Thoracic aorta (tissue), 2 donors: ENCODE measurements around the gene CDH23. TPM values are rescaled to one million over a fixed set of nuclear protein-coding genes. Genes with fewer than 3 reads are reported as not detected.

Experiments
- ATAC-seq: fragments of 150-250 bp; one replicate; pipeline ENCODE4 v1.8.0; 2017; ENCODE audit warnings: low read depth; ENCODE audit not compliant: insufficient number of reproducible peaks, low FRiP score
- DNase-seq: peaks from one replicate; pipeline ENCODE4 v3.0.0-alpha.2; 2020; ENCODE audit warnings: low spot score
- H3K27ac ChIP-seq, 2 donors: fragments of 200-600 bp; sonication (generic); 1 replicate in 1 of 2; 2 replicates in 1 of 2; pipeline ENCODE4 v1.5.1; 2016; ENCODE audit warnings: mild to moderate bottlenecking in 2 of 2, moderate library complexity in 2 of 2
- H3K27me3 ChIP-seq: fragments of 200-600 bp; sonication (generic); replicated peaks from 2 replicates; pipeline ENCODE4 v1.6.0; 2016; ENCODE audit warnings: mild to moderate bottlenecking; ENCODE audit not compliant: insufficient read depth
- H3K36me3 ChIP-seq: fragments of 200-600 bp; sonication (generic); one replicate; pipeline ENCODE4 v1.5.1; 2016
- H3K4me1 ChIP-seq, 2 donors: fragments of 200-600 bp; sonication (generic); 1 replicate in 1 of 2; 2 replicates in 1 of 2; pipeline versions ENCODE4 v1.5.1 to v1.6.0; 2016; ENCODE audit warnings: low read depth in 2 of 2, mild to moderate bottlenecking in 1 of 2; ENCODE audit not compliant: control insufficient read depth in 1 of 2
- H3K4me3 ChIP-seq: fragments of 200-600 bp; sonication (generic); 2 replicates; pipeline ENCODE4 v1.5.1; 2016; ENCODE audit warnings: mild to moderate bottlenecking
- H3K9me3 ChIP-seq: fragments of 200-600 bp; sonication (generic); 2 replicates; pipeline ENCODE4 v1.5.1; 2016
- total RNA-seq, 2 donors: library from RNA; depleted of rRNA; stranded (reverse); fragments of >200 nt; gene quantifications; one replicate each; pipeline versions ENCODE4 v1.1.0 to v1.2.3, GENCODE V29; 2016
- TF ChIP-seq, protein P1 (sequence below): fragments of 200-600 bp; sonication (generic); IDR thresholded peaks from one replicate; pipeline ENCODE4 v1.5.1; 2019; ENCODE audit warnings: antibody characterized with exemption

Gene CDH23
- total RNA-seq, 2 donors from 2014 or later = 10.6 to 10.8 TPM

DNA sequence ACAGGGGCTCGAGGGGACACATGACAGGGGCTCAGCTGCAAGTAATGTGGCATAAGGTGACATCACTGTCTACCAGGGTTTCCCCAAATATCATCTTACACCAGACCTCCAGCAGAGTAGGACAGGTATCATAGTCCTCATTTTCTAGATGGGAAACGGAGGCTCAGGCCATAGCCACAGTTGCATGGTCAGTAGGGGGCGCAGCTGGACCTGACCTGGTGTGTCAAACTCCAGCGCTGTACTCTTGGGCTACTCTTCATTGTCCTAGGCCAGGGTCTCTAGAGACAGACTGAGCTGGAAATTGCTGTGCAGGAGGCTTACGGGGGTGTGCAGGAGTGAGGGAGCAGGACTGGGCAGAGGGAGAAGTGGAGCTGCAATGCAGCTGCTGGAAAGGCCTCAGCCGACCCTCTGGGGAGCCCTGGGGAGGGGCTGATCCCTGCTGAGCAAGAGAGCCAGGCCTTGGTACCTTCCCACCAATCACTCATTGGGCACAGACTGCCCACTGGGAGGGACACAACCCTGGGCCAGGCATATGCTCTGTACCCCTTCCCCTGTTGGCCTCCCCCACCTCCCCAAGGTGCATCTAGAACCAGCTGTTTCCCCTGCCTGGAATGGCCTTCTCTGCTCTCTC is 89.9 kb downstream of the CDH23 start:
- no peak overlapping the region for H3K27ac ChIP-seq
- no peak overlapping the region for H3K4me3 ChIP-seq
- H3K36me3 ChIP-seq = no peaks in the 10 kb centered on the region
- H3K9me3 ChIP-seq = peaks cover 7% of the 10 kb centered on the region
- no peaks in the 10 kb centered on the region for H3K27me3 ChIP-seq
- DNase-seq (no peak), ATAC-seq (no peak)
- no peaks in the 10 kb centered on the region for H3K4me1 ChIP-seq
- TF ChIP-seq, protein P1, sequence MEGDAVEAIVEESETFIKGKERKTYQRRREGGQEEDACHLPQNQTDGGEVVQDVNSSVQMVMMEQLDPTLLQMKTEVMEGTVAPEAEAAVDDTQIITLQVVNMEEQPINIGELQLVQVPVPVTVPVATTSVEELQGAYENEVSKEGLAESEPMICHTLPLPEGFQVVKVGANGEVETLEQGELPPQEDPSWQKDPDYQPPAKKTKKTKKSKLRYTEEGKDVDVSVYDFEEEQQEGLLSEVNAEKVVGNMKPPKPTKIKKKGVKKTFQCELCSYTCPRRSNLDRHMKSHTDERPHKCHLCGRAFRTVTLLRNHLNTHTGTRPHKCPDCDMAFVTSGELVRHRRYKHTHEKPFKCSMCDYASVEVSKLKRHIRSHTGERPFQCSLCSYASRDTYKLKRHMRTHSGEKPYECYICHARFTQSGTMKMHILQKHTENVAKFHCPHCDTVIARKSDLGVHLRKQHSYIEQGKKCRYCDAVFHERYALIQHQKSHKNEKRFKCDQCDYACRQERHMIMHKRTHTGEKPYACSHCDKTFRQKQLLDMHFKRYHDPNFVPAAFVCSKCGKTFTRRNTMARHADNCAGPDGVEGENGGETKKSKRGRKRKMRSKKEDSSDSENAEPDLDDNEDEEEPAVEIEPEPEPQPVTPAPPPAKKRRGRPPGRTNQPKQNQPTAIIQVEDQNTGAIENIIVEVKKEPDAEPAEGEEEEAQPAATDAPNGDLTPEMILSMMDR = no peak

DNA sequence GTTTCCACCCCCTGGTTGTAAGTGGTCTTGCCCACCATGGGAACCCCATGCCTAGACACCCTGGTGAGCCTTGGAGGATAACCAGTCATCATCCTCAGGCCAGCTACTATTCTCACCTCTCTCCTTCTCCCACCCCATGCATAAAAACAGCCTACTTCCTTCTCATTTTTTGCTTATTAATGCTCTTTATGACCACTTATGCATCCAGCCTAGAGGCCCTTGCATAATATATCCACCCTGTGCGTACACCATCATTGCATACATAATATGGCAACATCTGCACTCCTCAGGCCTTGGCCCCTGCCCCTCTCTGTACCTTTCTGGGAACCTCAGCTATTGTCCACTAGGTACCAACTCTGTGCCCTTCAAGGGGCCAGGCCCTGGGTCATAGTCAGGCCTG is 91.0 kb downstream of the CDH23 start:
- TF ChIP-seq, protein P1 = no peak
- no peak for ATAC-seq
- Histone ChIP-seq H3K36me3 (no peaks in the 10 kb centered on the region), H3K4me3 (no peak overlapping the region), H3K4me1 (no peaks in the 10 kb centered on the region), H3K9me3 (peaks cover 7% of the 10 kb centered on the region), H3K27ac (no peak overlapping the region), H3K27me3 (no peaks in the 10 kb centered on the region)
- DNase-seq = no peak

DNA sequence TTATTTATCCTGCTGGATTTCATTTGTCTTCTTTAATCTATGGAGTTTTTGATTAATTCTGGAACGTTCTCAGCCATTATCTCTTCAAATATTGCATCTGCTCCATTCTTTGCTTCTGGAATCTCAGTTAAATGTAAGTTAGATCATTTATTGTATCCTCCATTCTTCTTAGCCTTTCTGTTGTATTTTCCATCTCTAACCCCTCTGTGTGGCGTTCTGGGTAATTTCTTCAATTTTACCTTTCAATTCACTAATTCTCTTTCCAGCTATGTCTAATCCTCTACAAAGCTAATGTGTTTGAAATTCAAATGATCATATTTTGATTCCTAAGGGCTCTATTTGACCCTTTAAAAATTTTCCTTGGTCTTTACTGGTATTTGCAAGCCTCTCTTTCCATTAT is 92.4 kb downstream of the CDH23 start:
- H3K36me3 ChIP-seq = no peaks in the 10 kb centered on the region
- H3K9me3 ChIP-seq = peaks cover 7% of the 10 kb centered on the region
- ATAC-seq = no peak
- H3K4me1 ChIP-seq = no peaks in the 10 kb centered on the region
- TF ChIP-seq, protein P1 = no peak
- no peaks in the 10 kb centered on the region for H3K27me3 ChIP-seq
- no peak overlapping the region for H3K27ac ChIP-seq
- no peak for DNase-seq
- no peak overlapping the region for H3K4me3 ChIP-seq

DNA sequence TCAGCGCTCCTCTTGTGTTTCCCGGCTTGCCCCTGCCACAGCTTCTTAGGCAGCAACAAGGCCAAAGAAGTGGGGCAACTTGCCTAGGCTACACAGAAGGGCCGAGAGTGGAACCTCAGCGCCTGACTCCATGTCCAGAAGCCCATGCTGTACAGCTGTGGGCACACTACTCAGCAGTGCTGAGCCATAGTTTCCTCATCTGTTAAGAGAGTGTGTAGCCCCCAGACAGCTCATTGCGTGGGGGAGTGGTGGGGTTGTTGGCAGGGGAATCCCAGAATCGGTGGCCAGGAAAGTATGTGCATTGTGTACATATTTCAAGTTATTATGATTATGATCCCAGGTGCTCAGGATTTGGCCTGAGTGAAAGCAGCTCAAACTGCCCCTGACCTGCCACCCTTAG is 96.2 kb downstream of the CDH23 start:
- no peaks in the 10 kb centered on the region for H3K4me1 ChIP-seq
- H3K9me3 ChIP-seq = peaks cover 7% of the 10 kb centered on the region
- H3K27me3 ChIP-seq = no peaks in the 10 kb centered on the region
- DNase-seq (no peak), ATAC-seq (no peak)
- H3K27ac ChIP-seq = no peak overlapping the region
- TF ChIP-seq, protein P1 = no peak
- H3K36me3 ChIP-seq = no peaks in the 10 kb centered on the region
- H3K4me3 ChIP-seq = no peak overlapping the region

DNA sequence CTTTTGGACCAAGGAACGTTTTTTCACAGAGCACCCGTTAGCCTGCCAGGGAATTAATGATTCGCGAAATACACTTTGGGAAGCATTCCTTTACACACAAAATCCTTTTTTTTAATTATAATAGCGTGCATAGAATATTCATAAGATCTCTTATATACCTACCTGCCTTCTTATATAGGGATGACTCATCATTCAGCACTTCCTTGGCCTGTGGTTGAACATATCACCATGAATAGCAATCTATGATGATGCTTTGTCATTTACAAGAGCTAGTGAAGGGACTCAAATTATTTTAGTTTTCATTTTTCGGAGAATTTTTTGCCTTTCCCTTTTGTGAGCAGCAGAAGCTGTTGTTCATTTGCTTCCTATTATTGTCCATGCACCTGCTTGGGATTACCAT is 97.0 kb downstream of the CDH23 start:
- Histone ChIP-seq H3K9me3 (peaks cover 7% of the 10 kb centered on the region), H3K4me1 (no peaks in the 10 kb centered on the region), H3K27ac (no peak overlapping the region), H3K27me3 (no peaks in the 10 kb centered on the region), H3K36me3 (no peaks in the 10 kb centered on the region), H3K4me3 (no peak overlapping the region)
- DNase-seq = no peak
- TF ChIP-seq, protein P1 = no peak
- no peak for ATAC-seq
